H9 (cell line): ENCODE data around the gene NAA16. TPM values are rescaled to one million over a fixed set of nuclear protein-coding genes. Genes with fewer than 3 reads are reported as not detected.

Experiments
- DNase-seq: peaks from one replicate; pipeline ENCODE4 v3.0.0-alpha.2; 2017
- H2AFZ ChIP-seq: one replicate; pipeline ENCODE4 v1.6.1; 2013; ENCODE audit warnings: mild to moderate bottlenecking, low read length, control low read depth, moderate library complexity
- H2AK5ac ChIP-seq: 2 replicates; pipeline ENCODE4 v1.6.1; 2013; ENCODE audit warnings: low read length, control low read depth, mixed read lengths; ENCODE audit not compliant: insufficient read length
- H2BK120ac ChIP-seq: one replicate; pipeline ENCODE4 v1.6.1; 2013; ENCODE audit warnings: low read depth, mild to moderate bottlenecking, low read length, control low read depth, inconsistent platforms; ENCODE audit not compliant: poor library complexity, severe bottlenecking
- H2BK12ac ChIP-seq: 2 replicates; pipeline ENCODE4 v1.6.1; 2013; ENCODE audit warnings: low read length, control low read depth, mixed read lengths, low read depth; ENCODE audit not compliant: insufficient read length
- H2BK15ac ChIP-seq: 2 replicates; pipeline ENCODE4 v1.6.1; 2013; ENCODE audit warnings: low read depth, low read length, control low read depth
- H2BK20ac ChIP-seq: one replicate; pipeline ENCODE4 v1.6.1; 2013; ENCODE audit warnings: low read depth, mild to moderate bottlenecking, low read length, control low read depth, inconsistent platforms; ENCODE audit not compliant: poor library complexity, severe bottlenecking
- H2BK5ac ChIP-seq: 2 replicates; pipeline ENCODE4 v1.6.1; 2013; ENCODE audit warnings: low read length, control low read depth, mixed read lengths; ENCODE audit not compliant: insufficient read length
- H3K14ac ChIP-seq: 2 replicates; pipeline ENCODE4 v1.6.1; 2013; ENCODE audit warnings: low read length, control low read depth; ENCODE audit not compliant: insufficient read depth
- H3K18ac ChIP-seq: 2 replicates; pipeline ENCODE4 v1.6.1; 2013; ENCODE audit warnings: low read depth, mild to moderate bottlenecking, mixed read lengths, low read length, control low read depth; ENCODE audit not compliant: insufficient read length
- H3K23ac ChIP-seq: 2 replicates; pipeline ENCODE4 v1.6.1; 2013; ENCODE audit warnings: low read length, control low read depth, mixed read lengths, low read depth; ENCODE audit not compliant: insufficient read length
- H3K23me2 ChIP-seq: 2 replicates; pipeline ENCODE4 v1.6.1; 2013; ENCODE audit warnings: low read depth, mild to moderate bottlenecking, mixed read lengths, low read length, control low read depth; ENCODE audit not compliant: insufficient read length, poor library complexity, severe bottlenecking
- H3K27ac ChIP-seq: 2 replicates; pipeline ENCODE4 v1.5.1; 2013; ENCODE audit warnings: low read length, control low read depth, mixed read lengths, low read depth; ENCODE audit not compliant: insufficient read length
- H3K27me3 ChIP-seq: 2 replicates; pipeline ENCODE4 v1.6.1; 2013; ENCODE audit warnings: low read length, control low read depth, inconsistent platforms; ENCODE audit not compliant: insufficient read depth
- H3K4ac ChIP-seq: 2 replicates; pipeline ENCODE4 v1.6.1; 2013; ENCODE audit warnings: low read depth, mild to moderate bottlenecking, control low read depth, inconsistent platforms, low read length, moderate library complexity
- H3K4me1 ChIP-seq: 2 replicates; pipeline ENCODE4 v1.6.1; 2013; ENCODE audit warnings: low read length, control low read depth, inconsistent platforms; ENCODE audit not compliant: insufficient read depth
- H3K4me2 ChIP-seq: 2 replicates; pipeline ENCODE4 v1.6.1; 2013; ENCODE audit warnings: low read length, control low read depth, mixed read lengths; ENCODE audit not compliant: insufficient read length, insufficient read depth
- H3K56ac ChIP-seq: 2 replicates; pipeline ENCODE4 v1.6.1; 2013; ENCODE audit warnings: low read depth, mild to moderate bottlenecking, mixed read lengths, low read length, control low read depth; ENCODE audit not compliant: insufficient read length
- H3K79me1 ChIP-seq: 2 replicates; pipeline ENCODE4 v1.6.1; 2013; ENCODE audit warnings: low read depth, mild to moderate bottlenecking, moderate library complexity, low read length, control low read depth, inconsistent platforms; ENCODE audit not compliant: insufficient read depth, poor library complexity, severe bottlenecking
- H3K79me2 ChIP-seq: 2 replicates; pipeline ENCODE4 v1.6.1; 2013; ENCODE audit warnings: low read length, control low read depth, inconsistent platforms; ENCODE audit not compliant: insufficient read depth
- H3K9ac ChIP-seq: 2 replicates; pipeline ENCODE4 v1.6.1; 2013; ENCODE audit warnings: low read length, control low read depth, mixed read lengths; ENCODE audit not compliant: insufficient read length; ENCODE audit errors: extremely low read depth
- H3K9me3 ChIP-seq: one replicate; pipeline ENCODE4 v1.6.1; 2013; ENCODE audit warnings: low read depth, low read length, inconsistent platforms; ENCODE audit not compliant: control insufficient read depth
- H3T11ph ChIP-seq: one replicate; pipeline ENCODE4 v1.6.1; 2013; ENCODE audit warnings: mild to moderate bottlenecking, low read length, control low read depth, inconsistent platforms
- H4K20me1 ChIP-seq: one replicate; pipeline ENCODE4 v1.6.1; 2013; ENCODE audit not compliant: control insufficient read depth, insufficient read length, insufficient read depth
- H4K5ac ChIP-seq: 2 replicates; pipeline ENCODE4 v1.6.1; 2013; ENCODE audit warnings: low read depth, mild to moderate bottlenecking, mixed read lengths, low read length, control low read depth; ENCODE audit not compliant: insufficient read length
- H4K8ac ChIP-seq: replicated peaks from 2 replicates; pipeline ENCODE4 v1.6.1; 2013; ENCODE audit warnings: low read length, control low read depth, mixed read lengths, low read depth; ENCODE audit not compliant: insufficient read length
- H4K91ac ChIP-seq: 2 replicates; pipeline ENCODE4 v1.6.1; 2013; ENCODE audit warnings: low read depth, mild to moderate bottlenecking, moderate library complexity, mixed read lengths, low read length, control low read depth; ENCODE audit not compliant: insufficient read length
- H3K27ac Mint-ChIP-seq, 3 experiments: 2 replicates in 2 of 3; 3 replicates in 1 of 3; pipeline ENCODE4 v1.8.0; 2020 to 2021; ENCODE audit warnings: mixed read lengths in 3 of 3, mild to moderate bottlenecking in 1 of 3, moderate library complexity in 1 of 3
- H3K27me3 Mint-ChIP-seq: 2 replicates; pipeline ENCODE4 v1.8.0; 2021; ENCODE audit warnings: low read depth, mild to moderate bottlenecking, moderate library complexity, mixed read lengths
- H3K36me3 Mint-ChIP-seq, 3 experiments: 2 replicates in 2 of 3; 3 replicates in 1 of 3; pipeline ENCODE4 v1.8.0; 2020 to 2021; ENCODE audit warnings: low read depth in 3 of 3, mixed read lengths in 3 of 3; ENCODE audit not compliant: insufficient read depth in 1 of 3
- H3K4me1 Mint-ChIP-seq, 2 experiments: 2 replicates each; pipeline ENCODE4 v1.8.0; 2020; ENCODE audit warnings: mixed read lengths in 2 of 2
- H3K4me3 Mint-ChIP-seq, 2 experiments: 2 replicates in 1 of 2; 3 replicates in 1 of 2; pipeline ENCODE4 v1.8.0; 2020 to 2021; ENCODE audit warnings: mild to moderate bottlenecking in 2 of 2, mixed read lengths in 2 of 2, moderate library complexity in 1 of 2
- H3K9me3 Mint-ChIP-seq, 2 experiments: 2 replicates in 1 of 2; 3 replicates in 1 of 2; pipeline ENCODE4 v1.8.0; 2020; ENCODE audit warnings: mild to moderate bottlenecking in 2 of 2, mixed read lengths in 2 of 2, moderate library complexity in 1 of 2
- CTCF ChIP-seq: fragments of 200-600 bp; sonication (generic); conservative IDR thresholded peaks from 3 replicates; pipeline ENCODE4 v1.8.0; 2021; ENCODE audit warnings: antibody characterized with exemption, mild to moderate bottlenecking
- WGBS: extraction: QIAGEN DNeasy Blood & Tissue Kit; methylation state at CpG from one replicate; pipeline ENCODE4 v1.1.7; 2013; ENCODE audit warnings: missing lambda C conversion rate, low lambda C conversion rate, mixed read lengths; ENCODE audit not compliant: insufficient read length; ENCODE audit errors: extremely low coverage; 5-methylcytosine and 5-hydroxymethylcytosine counted together
- total RNA-seq: library from RNA; stranded (reverse); gene quantifications from 2 replicates; pipeline ENCODE4 v1.2.1, GENCODE V29; 2021

The NAA16 gene
- total RNA-seq, 1 experiment from 2014 or later, result 37.7 TPM

DNA sequence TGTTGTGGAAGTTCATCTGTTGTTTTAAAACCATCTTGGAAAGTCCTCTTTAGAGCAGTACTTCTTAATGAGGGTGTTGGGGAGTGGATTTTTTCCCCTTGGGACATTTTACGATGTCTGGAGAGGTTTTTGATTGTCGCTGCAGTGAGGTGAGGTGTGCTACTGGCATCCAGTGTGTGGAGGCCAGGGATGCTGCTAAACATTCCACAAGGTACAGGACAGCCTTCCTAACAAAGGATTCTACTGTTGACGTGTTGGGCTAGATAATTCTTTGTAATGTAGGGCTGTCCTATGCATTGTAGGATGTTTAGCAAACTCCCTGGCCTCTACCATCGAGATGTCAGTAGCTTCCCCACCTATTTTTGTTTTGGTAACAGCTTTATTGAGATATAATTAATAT is 33.3 kb downstream of the NAA16 start:
- Histone ChIP-seq H2BK120ac (no peak overlapping the region), H3K4me1 (no peaks in the 10 kb centered on the region), H2BK15ac (no peak overlapping the region), H4K8ac (no peak overlapping the region), H3K79me2 (no peaks in the 10 kb centered on the region; the same call in 1 of the 2 replicates), H3K27ac (no peak overlapping the region), H3K79me1 (peaks cover 3% of the 10 kb centered on the region), H2BK5ac (no peak overlapping the region), H3K18ac (no peak overlapping the region), H3K14ac (no peak overlapping the region), H4K20me1 (no peaks in the 10 kb centered on the region), H3K23ac (no peak overlapping the region), H3T11ph (no peak overlapping the region), H2AFZ (no peak overlapping the region), H3K23me2 (no peaks in the 10 kb centered on the region), H3K4ac (no peak overlapping the region), H3K9ac (no peak overlapping the region), H3K4me2 (no peak overlapping the region), H2AK5ac (no peak overlapping the region), H2BK12ac (no peak overlapping the region), H3K27me3 (no peaks in the 10 kb centered on the region), H4K5ac (no peak overlapping the region), H3K56ac (no peak overlapping the region), H2BK20ac (no peak overlapping the region), H3K9me3 (no peaks in the 10 kb centered on the region), H4K91ac (no peak overlapping the region)
- no peak overlapping the region for H3K4me3 Mint-ChIP-seq
- no peaks in the 10 kb centered on the region for H3K9me3 Mint-ChIP-seq
- H3K27me3 Mint-ChIP-seq, result no peaks in the 10 kb centered on the region
- no CpG with 5 or more reads among the region's 4 CpGs for WGBS
- peaks cover 7 to 19% of the 10 kb centered on the region in 2 experiments for H3K4me1 Mint-ChIP-seq
- no peak for DNase-seq
- no peak overlapping the region; a peak in 1 of 7 replicates for H3K27ac Mint-ChIP-seq
- peaks cover 43 to 79% (median 60%) of the 10 kb centered on the region in 3 experiments for H3K36me3 Mint-ChIP-seq
- TF ChIP-seq CTCF, result no peak
